HG03342 (cell line): ENCODE data around the gene EPHB6.

Experiments
- ATAC-seq: cut with Tn5 transposase; IDR thresholded peaks from one replicate; pipeline ENCODE4 v1.9.1; 2021; ENCODE audit warnings: mild to moderate bottlenecking, moderate library complexity; ENCODE audit not compliant: unreplicated experiment

The EPHB6 gene

GRCh38 chr7:142863891-142864685 is 9.2 kb downstream of the EPHB6 start:
- no peak for ATAC-seq

GRCh38 chr7:142864980-142865747 is 10.3 kb downstream of the EPHB6 start:
- ATAC-seq: no peak

- no peak for ATAC-seq
These were observed 10.9 kb downstream of the EPHB6 start for GRCh38 chr7:142865766-142866165.

- no peak for ATAC-seq
These were observed 11.7 kb downstream of the EPHB6 start for GRCh38 chr7:142866361-142867096.

- no peak for ATAC-seq
These were observed 12.2 kb downstream of the EPHB6 start for GRCh38 chr7:142867097-142867378.

GRCh38 chr7:142867398-142868187 is 12.7 kb downstream of the EPHB6 start:
- ATAC-seq: no peak

GRCh38 chr7:142868188-142868985 is 13.5 kb downstream of the EPHB6 start:
- no peak for ATAC-seq

GRCh38 chr7:142868986-142869415 is 14.1 kb downstream of the EPHB6 start:
- ATAC-seq: no peak

GRCh38 chr7:142869434-142869833 is 14.6 kb downstream of the EPHB6 start:
- no peak for ATAC-seq

- no peak for ATAC-seq
These were observed 15.3 kb downstream of the EPHB6 start for GRCh38 chr7:142870147-142870559.

GRCh38 chr7:142870566-142871259 is 15.8 kb downstream of the EPHB6 start:
- ATAC-seq: no peak

GRCh38 chr7:142871260-142872105 is 16.6 kb downstream of the EPHB6 start:
- ATAC-seq: no peak

GRCh38 chr7:142872106-142872675 is 17.3 kb downstream of the EPHB6 start:
- no peak for ATAC-seq

- ATAC-seq: peak; percentile 83
These were observed 18.5 kb downstream of the EPHB6 start for GRCh38 chr7:142873281-142873784.

GRCh38 chr7:142873871-142874270 is 19.0 kb downstream of the EPHB6 start:
- no peak for ATAC-seq

GRCh38 chr7:142874409-142874808 is 19.5 kb downstream of the EPHB6 start:
- ATAC-seq: no peak

GRCh38 chr7:142874837-142875236 is 20.0 kb downstream of the EPHB6 start:
- ATAC-seq: no peak

GRCh38 chr7:142875456-142875855 is 20.6 kb downstream of the EPHB6 start:
- ATAC-seq: no peak
